ENCODE measurements around the gene TBC1D5. TPM values are rescaled to one million over a fixed set of nuclear protein-coding genes. Genes with fewer than 3 reads are reported as not detected.
A peak's percentile ranks its signal among the peaks of the same experiment; 100 is the strongest.

The TBC1D5 gene
- total and polyA plus RNA-seq, 8 donors, result 47.4 to 74.8 (median 55.3) TPM

- intact Hi-C loops (cut with DNase I), result no loop called here
- no peak for ATAC-seq
Observed at GRCh38 chr3:17529677-17530076, 212.8 kb downstream of the TBC1D5 start.

GRCh38 chr3:17518189-17519059 is 224.0 kb downstream of the TBC1D5 start:
- intact Hi-C loops (cut with DNase I), result no loop called here
- H3K27me3 ChIP-seq, result no peaks in the 10 kb centered on the region
- DNase-seq (peak in 3 of 4 donors; percentile 13 to 62 (median 35)), ATAC-seq (peak; percentile 93)
- no peaks in the 10 kb centered on the region for H3K9me3 ChIP-seq
- no peak overlapping the region for H3K27ac ChIP-seq
- peaks cover 0 to 6% of the 10 kb centered on the region in 2 donors for H3K4me1 ChIP-seq
- no peak for TF ChIP-seq CTCF (IDR thresholded peaks at IDR 0.05)
- H3K36me3 ChIP-seq, result no peaks in the 10 kb centered on the region
- H3K4me3 ChIP-seq, result no peak overlapping the region

More at GRCh38 chr3:17529677-17530076, 212.8 kb downstream of the TBC1D5 start:
- Histone ChIP-seq H3K9me3 (no peaks in the 10 kb centered on the region), H3K36me3 (no peaks in the 10 kb centered on the region), H3K27ac (no peak overlapping the region), H3K4me1 (no peaks in the 10 kb centered on the region), H3K27me3 (no peaks in the 10 kb centered on the region), H3K4me3 (no peak overlapping the region)
- DNase-seq, result no peak
- TF ChIP-seq CTCF (IDR thresholded peaks at IDR 0.05), result no peak

- Histone ChIP-seq H3K4me3 (no peak overlapping the region), H3K36me3 (no peaks in the 10 kb centered on the region), H3K9me3 (no peaks in the 10 kb centered on the region), H3K27ac (no peak overlapping the region), H3K4me1 (peaks cover 0 to 6% of the 10 kb centered on the region in 2 donors), H3K27me3 (no peaks in the 10 kb centered on the region)
- no peak for TF ChIP-seq CTCF (IDR thresholded peaks at IDR 0.05)
- intact Hi-C loops (cut with DNase I), result no loop called here
- DNase-seq, result no peak
- ATAC-seq, result no peak
Observed at GRCh38 chr3:17515445-17516234, 226.8 kb downstream of the TBC1D5 start.

- Histone ChIP-seq H3K4me1 (peaks cover 0 to 6% of the 10 kb centered on the region in 2 donors), H3K9me3 (no peaks in the 10 kb centered on the region), H3K36me3 (no peaks in the 10 kb centered on the region), H3K27ac (no peak overlapping the region), H3K27me3 (no peaks in the 10 kb centered on the region), H3K4me3 (no peak overlapping the region)
- ATAC-seq (no peak), DNase-seq (no peak)
- TF ChIP-seq CTCF (IDR thresholded peaks at IDR 0.05), result no peak
- intact Hi-C loops (cut with DNase I), result no loop called here
Observed at GRCh38 chr3:17514597-17514996, 227.8 kb downstream of the TBC1D5 start.

GRCh38 chr3:17510265-17510664 is 232.2 kb downstream of the TBC1D5 start:
- Histone ChIP-seq H3K9me3 (no peaks in the 10 kb centered on the region), H3K27me3 (no peaks in the 10 kb centered on the region), H3K4me3 (no peak overlapping the region), H3K4me1 (no peaks in the 10 kb centered on the region), H3K27ac (no peak overlapping the region), H3K36me3 (no peaks in the 10 kb centered on the region)
- no peak for TF ChIP-seq CTCF (IDR thresholded peaks at IDR 0.05)
- DNase-seq, result no peak
- intact Hi-C loops (cut with DNase I), result no loop called here
- ATAC-seq, result no peak
